Subcutaneous adipose tissue (tissue), 4 donors: ENCODE measurements around the gene BCL3. TPM values are rescaled to one million over a fixed set of nuclear protein-coding genes. Genes with fewer than 3 reads are reported as not detected.

Experiments
- CTCF ChIP-seq: fragments of 450-650 bp; IDR thresholded peaks from one replicate; pipeline ENCODE4 v1.5.1; 2016; ENCODE audit warnings: low read depth, mild to moderate bottlenecking, control low read depth, antibody characterized with exemption, moderate library complexity
- total RNA-seq, 4 donors: library from RNA; depleted of rRNA; stranded (reverse); fragments of >200 nt; gene quantifications; one replicate each; pipeline ENCODE4 v1.1.0, GENCODE V29; 2016

Gene BCL3
- total RNA-seq, 4 donors from 2014 or later, result 6.3 to 13.4 (median 12.9) TPM

GRCh38 chr19:44725684-44726083, 22.8 kb upstream of the BCL3 start:
- TF ChIP-seq CTCF, result no peak

GRCh38 chr19:44726465-44726864, 22.0 kb upstream of the BCL3 start:
- TF ChIP-seq CTCF, result no peak

- no peak for TF ChIP-seq CTCF
These were observed 20.3 kb upstream of the BCL3 start for GRCh38 chr19:44728178-44728577.

- TF ChIP-seq CTCF, result no peak
These were observed 18.9 kb upstream of the BCL3 start for GRCh38 chr19:44729516-44730033.

- no peak for TF ChIP-seq CTCF
These were observed 17.4 kb upstream of the BCL3 start for GRCh38 chr19:44731081-44731480.

GRCh38 chr19:44731622-44732021, 16.9 kb upstream of the BCL3 start:
- TF ChIP-seq CTCF, result no peak

- no peak for TF ChIP-seq CTCF
These were observed 16.1 kb upstream of the BCL3 start for GRCh38 chr19:44732235-44733014.
